Trophoblast cell (in vitro differentiated cells and primary cell): ENCODE data around the gene AGFG2.

ENCODE experiments used
- DNase-seq, 2 donors: peaks; one replicate each; pipeline ENCODE4 v3.0.0-alpha.2; 2016
- H2AFZ ChIP-seq: 2 replicates; pipeline ENCODE4 v1.6.1; 2013; ENCODE audit warnings: low read length, moderate library complexity, mild to moderate bottlenecking; ENCODE audit not compliant: insufficient read depth, poor library complexity
- H2AK5ac ChIP-seq: 2 replicates; pipeline ENCODE4 v1.6.1; 2013; ENCODE audit warnings: mild to moderate bottlenecking, low read length
- H2BK120ac ChIP-seq: 2 replicates; pipeline ENCODE4 v1.6.1; 2013; ENCODE audit warnings: low read length, mild to moderate bottlenecking, moderate library complexity; ENCODE audit not compliant: insufficient read depth, poor library complexity
- H2BK12ac ChIP-seq: 2 replicates; pipeline ENCODE4 v1.6.1; 2013; ENCODE audit warnings: mild to moderate bottlenecking, low read length, moderate library complexity
- H2BK5ac ChIP-seq: 2 replicates; pipeline ENCODE4 v1.6.1; 2013; ENCODE audit warnings: low read length, low read depth, moderate library complexity, mild to moderate bottlenecking; ENCODE audit not compliant: poor library complexity
- H3K14ac ChIP-seq: 2 replicates; pipeline ENCODE4 v1.6.1; 2013; ENCODE audit warnings: mild to moderate bottlenecking, low read length
- H3K18ac ChIP-seq: 2 replicates; pipeline ENCODE4 v1.6.1; 2013; ENCODE audit warnings: mild to moderate bottlenecking, low read length
- H3K23ac ChIP-seq: 2 replicates; pipeline ENCODE4 v1.6.1; 2013; ENCODE audit warnings: low read length
- H3K27ac ChIP-seq: 2 replicates; pipeline ENCODE4 v1.5.1; 2013; ENCODE audit warnings: low read depth, mild to moderate bottlenecking, inconsistent platforms, low read length, moderate library complexity
- H3K27me3 ChIP-seq: 2 replicates; pipeline ENCODE4 v1.6.1; 2013; ENCODE audit warnings: inconsistent platforms, mild to moderate bottlenecking, low read length, moderate library complexity; ENCODE audit not compliant: insufficient read depth
- H3K36me3 ChIP-seq, 2 experiments: 1 replicate in 1 of 2; 2 replicates in 1 of 2; pipeline ENCODE4 v1.6.1; 2013; ENCODE audit warnings: low read length in 2 of 2, mild to moderate bottlenecking in 2 of 2, moderate library complexity in 1 of 2; ENCODE audit not compliant: insufficient read depth in 2 of 2, control insufficient read depth in 1 of 2
- H3K4ac ChIP-seq: 2 replicates; pipeline ENCODE4 v1.6.1; 2013; ENCODE audit warnings: low read depth, mild to moderate bottlenecking, low read length, moderate library complexity
- H3K4me1 ChIP-seq, 2 experiments: 1 replicate in 1 of 2; 2 replicates in 1 of 2; pipeline ENCODE4 v1.6.1; 2013; ENCODE audit warnings: low read length in 2 of 2, mild to moderate bottlenecking in 2 of 2, moderate library complexity in 1 of 2; ENCODE audit not compliant: insufficient read depth in 2 of 2, control insufficient read depth in 1 of 2
- H3K4me2 ChIP-seq: 2 replicates; pipeline ENCODE4 v1.6.1; 2013; ENCODE audit warnings: inconsistent platforms, mild to moderate bottlenecking, low read length, moderate library complexity
- H3K4me3 ChIP-seq: 2 replicates; pipeline ENCODE4 v1.5.1; 2013; ENCODE audit warnings: mild to moderate bottlenecking, low read depth, low read length, inconsistent platforms
- H3K79me1 ChIP-seq: one replicate; pipeline ENCODE4 v1.6.1; 2013; ENCODE audit warnings: low read length
- H3K79me2 ChIP-seq: 2 replicates; pipeline ENCODE4 v1.6.1; 2013; ENCODE audit warnings: low read length, mild to moderate bottlenecking; ENCODE audit not compliant: control insufficient read depth, insufficient read depth, poor library complexity
- H3K9ac ChIP-seq: 2 replicates; pipeline ENCODE4 v1.6.1; 2013; ENCODE audit warnings: mild to moderate bottlenecking, low read length
- H3K9me3 ChIP-seq: 2 replicates; pipeline ENCODE4 v1.6.1; 2013; ENCODE audit warnings: low read depth, mild to moderate bottlenecking, control low read depth, inconsistent platforms, low read length; ENCODE audit not compliant: insufficient read depth
- H4K12ac ChIP-seq: 2 replicates; pipeline ENCODE4 v1.6.1; 2013; ENCODE audit warnings: low read depth, mild to moderate bottlenecking, low read length, moderate library complexity
- H4K8ac ChIP-seq: 2 replicates; pipeline ENCODE4 v1.6.1; 2013; ENCODE audit warnings: low read depth, mild to moderate bottlenecking, low read length, moderate library complexity
- H4K91ac ChIP-seq: one replicate; pipeline ENCODE4 v1.6.1; 2013; ENCODE audit warnings: low read depth, mild to moderate bottlenecking, low read length, moderate library complexity
- whole genome bisulfite sequencing: extraction: QIAGEN DNeasy Blood & Tissue Kit; methylation state at CpG from one replicate; pipeline ENCODE4 v1.1.7; 2013; ENCODE audit warnings: missing lambda C conversion rate; ENCODE audit not compliant: insufficient read length, insufficient coverage; ENCODE audit errors: extremely low coverage; 5-methylcytosine and 5-hydroxymethylcytosine counted together

The AGFG2 gene

GRCh38 chr7:100575206-100575631 lies 36.2 kb downstream of the AGFG2 start:
- Histone ChIP-seq H3K27ac (no peak overlapping the region), H3K4me2 (no peak overlapping the region), H3K9me3 (peaks cover under 1% of the 10 kb centered on the region), H3K9ac (no peak overlapping the region), H3K36me3 (peaks cover 64% of the 10 kb centered on the region in 2 experiments), H3K23ac (no peak overlapping the region), H4K12ac (no peak overlapping the region), H2BK5ac (no peak overlapping the region), H2AFZ (no peak overlapping the region), H2BK120ac (no peak overlapping the region), H4K91ac (no peak overlapping the region), H3K14ac (no peak overlapping the region), H3K27me3 (peaks cover under 1% of the 10 kb centered on the region), H3K4me1 (peaks cover 20 to 22% of the 10 kb centered on the region in 2 experiments), H3K4ac (no peak overlapping the region), H3K79me1 (no peaks in the 10 kb centered on the region), H3K18ac (no peak overlapping the region), H2BK12ac (no peak overlapping the region), H3K79me2 (no peaks in the 10 kb centered on the region), H3K4me3 (no peak overlapping the region), H4K8ac (no peak overlapping the region), H2AK5ac (no peak overlapping the region)
- DNase-seq: peak in 1 of 2 donors; percentile 41
- no CpG with 5 or more reads among the region's 14 CpGs for WGBS

- Histone ChIP-seq H3K4me2 (no peak overlapping the region), H3K14ac (no peak overlapping the region), H2BK5ac (no peak overlapping the region), H2BK120ac (no peak overlapping the region), H4K12ac (no peak overlapping the region), H2BK12ac (no peak overlapping the region), H3K36me3 (peaks cover 68 to 70% of the 10 kb centered on the region in 2 experiments), H3K79me1 (no peaks in the 10 kb centered on the region), H3K9me3 (peaks cover 3% of the 10 kb centered on the region), H2AFZ (no peak overlapping the region), H3K27me3 (no peaks in the 10 kb centered on the region), H2AK5ac (no peak overlapping the region), H3K18ac (no peak overlapping the region), H4K8ac (no peak overlapping the region), H3K4me3 (no peak overlapping the region), H3K9ac (no peak overlapping the region), H3K27ac (no peak overlapping the region), H3K79me2 (no peaks in the 10 kb centered on the region), H3K4me1 (peaks cover 17 to 19% of the 10 kb centered on the region in 2 experiments), H3K4ac (no peak overlapping the region), H4K91ac (no peak overlapping the region), H3K23ac (no peak overlapping the region)
- DNase-seq: no peak
- WGBS: no CpG with 5 or more reads among the region's 17 CpGs
These were observed 36.9 kb downstream of the AGFG2 start for GRCh38 chr7:100575746-100576383.

- Histone ChIP-seq H4K8ac (no peak overlapping the region), H2BK120ac (no peak overlapping the region), H3K4ac (no peak overlapping the region), H3K18ac (no peak overlapping the region), H2AFZ (no peak overlapping the region), H3K9ac (no peak overlapping the region), H3K36me3 (peaks cover 73 to 76% of the 10 kb centered on the region in 2 experiments), H3K4me3 (no peak overlapping the region), H3K27ac (no peak overlapping the region), H3K27me3 (no peaks in the 10 kb centered on the region), H2BK5ac (no peak overlapping the region), H2BK12ac (no peak overlapping the region), H3K14ac (no peak overlapping the region), H2AK5ac (no peak overlapping the region), H4K91ac (no peak overlapping the region), H3K79me2 (no peaks in the 10 kb centered on the region), H4K12ac (no peak overlapping the region), H3K23ac (no peak overlapping the region), H3K4me2 (no peak overlapping the region), H3K4me1 (peaks cover 11 to 13% of the 10 kb centered on the region in 2 experiments), H3K79me1 (no peaks in the 10 kb centered on the region), H3K9me3 (peaks cover 3% of the 10 kb centered on the region)
- no CpG with 5 or more reads among the region's 13 CpGs for WGBS
- no peak for DNase-seq
These were observed 37.5 kb downstream of the AGFG2 start for GRCh38 chr7:100576384-100576993.

GRCh38 chr7:100577103-100577502 lies 38.1 kb downstream of the AGFG2 start:
- Histone ChIP-seq H3K4me3 (no peak overlapping the region), H4K8ac (no peak overlapping the region), H3K79me2 (no peaks in the 10 kb centered on the region), H2BK120ac (no peak overlapping the region), H3K23ac (no peak overlapping the region), H3K36me3 (peaks cover 79 to 83% of the 10 kb centered on the region in 2 experiments), H3K4me1 (peaks cover 5 to 7% of the 10 kb centered on the region in 2 experiments), H3K4ac (no peak overlapping the region), H2BK12ac (no peak overlapping the region), H2BK5ac (no peak overlapping the region), H3K9me3 (peaks cover 3% of the 10 kb centered on the region), H3K9ac (no peak overlapping the region), H4K91ac (no peak overlapping the region), H3K27me3 (no peaks in the 10 kb centered on the region), H2AK5ac (no peak overlapping the region), H3K79me1 (no peaks in the 10 kb centered on the region), H3K14ac (no peak overlapping the region), H4K12ac (no peak overlapping the region), H3K27ac (no peak overlapping the region), H3K4me2 (no peak overlapping the region), H3K18ac (no peak overlapping the region), H2AFZ (no peak overlapping the region)
- WGBS: no CpG with 5 or more reads among the region's 24 CpGs
- no peak for DNase-seq
